ENCODE results near the gene HILPDA.

Gene HILPDA, protein sequence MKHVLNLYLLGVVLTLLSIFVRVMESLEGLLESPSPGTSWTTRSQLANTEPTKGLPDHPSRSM

DNA sequence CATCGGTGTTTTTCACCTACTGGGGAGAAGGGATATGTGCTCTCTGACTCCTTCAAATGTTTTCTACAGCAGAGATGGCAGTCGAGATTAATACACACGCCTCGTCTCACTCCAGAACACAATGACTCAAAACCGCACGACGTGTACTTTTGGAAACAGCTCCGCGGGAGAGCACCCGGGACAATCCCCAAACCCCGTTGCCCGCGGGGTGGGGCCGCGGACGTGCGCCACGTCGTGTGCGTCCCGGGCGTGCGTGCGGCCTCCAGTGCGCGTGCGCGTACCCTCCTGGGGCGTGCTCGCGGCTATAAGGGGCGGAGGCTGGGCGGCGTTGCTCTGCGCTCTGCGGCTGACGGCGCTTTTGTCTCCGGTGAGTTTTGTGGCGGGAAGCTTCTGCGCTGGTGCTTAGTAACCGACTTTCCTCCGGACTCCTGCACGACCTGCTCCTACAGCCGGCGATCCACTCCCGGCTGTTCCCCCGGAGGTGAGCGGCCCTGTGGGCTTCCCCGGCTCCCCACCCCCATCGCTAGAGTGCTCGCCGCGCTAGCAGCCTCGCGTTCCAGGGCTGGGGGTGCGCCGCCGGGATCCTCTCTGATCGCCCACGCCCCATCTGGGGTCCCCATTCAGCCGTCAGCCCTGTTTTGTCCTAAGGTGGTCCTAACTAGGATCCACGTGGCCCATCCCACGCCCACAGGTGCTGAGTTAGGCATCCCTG is at the start of gene HILPDA:
Gene HILPDA, plus strand, starts transcription at position 336 of the 712 bp plus-strand sequence. CDS start 1,391 bp downstream, outside the sequence.
- DNase-seq (ENCODE audit: low spot score), result peak; percentile 94

DNA sequence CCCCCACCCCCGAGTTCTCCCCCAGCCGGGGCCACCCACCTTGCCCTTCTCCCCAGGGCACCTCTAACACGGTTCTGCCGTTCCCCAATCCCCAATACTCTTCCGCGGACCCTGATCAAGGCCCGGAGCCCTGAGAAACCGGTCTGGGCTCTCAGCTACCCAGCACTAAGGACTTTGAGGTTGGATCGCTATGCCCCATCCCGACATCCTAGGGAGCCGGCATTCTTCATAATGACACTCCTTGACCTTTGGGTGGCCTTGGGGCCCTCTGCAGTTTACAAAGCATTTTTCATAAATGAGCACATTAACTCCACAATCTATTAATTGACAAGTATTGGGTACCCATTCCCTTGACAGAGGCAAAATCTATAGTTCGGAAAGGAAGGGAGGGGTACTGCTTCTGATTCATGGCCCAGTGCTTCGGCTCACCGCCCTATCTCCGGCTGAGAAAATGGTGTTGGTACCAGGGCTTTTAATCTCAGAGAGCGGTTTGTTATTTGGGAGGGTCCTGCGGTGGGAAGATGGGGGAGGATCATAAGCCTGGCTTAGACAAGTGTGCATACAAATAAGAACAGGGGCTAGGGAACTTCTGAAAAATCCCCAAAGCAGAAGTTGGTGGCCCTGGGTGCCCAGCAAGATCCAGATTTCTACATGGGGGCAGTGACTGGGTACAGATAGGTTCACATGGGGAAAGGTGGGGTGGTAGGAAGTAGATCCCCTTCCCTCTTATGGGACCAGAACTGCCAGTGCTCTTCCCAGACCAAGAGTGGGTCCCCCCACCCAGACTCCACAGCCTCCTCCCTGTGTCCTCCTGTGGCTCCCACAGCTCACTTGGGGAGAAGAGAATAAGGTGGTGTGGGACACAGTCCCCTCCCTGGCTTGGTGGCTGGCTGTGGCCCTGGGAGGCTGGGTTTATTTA is 49.1 kb upstream of the HILPDA start:
- no peak for DNase-seq (ENCODE audit: low spot score)

DNA sequence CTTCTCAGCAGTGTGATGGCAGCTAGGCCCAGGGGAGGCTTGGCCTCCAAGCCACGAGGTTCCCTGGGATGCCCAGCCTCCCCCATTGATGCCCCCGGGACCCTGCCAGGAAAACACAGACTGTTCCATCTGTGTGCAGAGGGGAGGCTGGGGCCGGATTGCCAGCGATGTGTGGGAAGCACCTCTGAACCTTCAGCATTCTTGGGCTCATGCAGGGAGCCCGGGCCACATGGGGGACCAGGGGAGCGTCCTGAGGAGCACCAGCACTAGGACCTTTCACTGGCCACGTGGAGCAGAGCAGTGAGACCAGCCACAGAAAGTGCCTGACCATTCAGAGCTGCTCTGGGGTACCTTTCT is 48.5 kb upstream of the HILPDA start:
- DNase-seq (ENCODE audit: low spot score), result no peak

DNA sequence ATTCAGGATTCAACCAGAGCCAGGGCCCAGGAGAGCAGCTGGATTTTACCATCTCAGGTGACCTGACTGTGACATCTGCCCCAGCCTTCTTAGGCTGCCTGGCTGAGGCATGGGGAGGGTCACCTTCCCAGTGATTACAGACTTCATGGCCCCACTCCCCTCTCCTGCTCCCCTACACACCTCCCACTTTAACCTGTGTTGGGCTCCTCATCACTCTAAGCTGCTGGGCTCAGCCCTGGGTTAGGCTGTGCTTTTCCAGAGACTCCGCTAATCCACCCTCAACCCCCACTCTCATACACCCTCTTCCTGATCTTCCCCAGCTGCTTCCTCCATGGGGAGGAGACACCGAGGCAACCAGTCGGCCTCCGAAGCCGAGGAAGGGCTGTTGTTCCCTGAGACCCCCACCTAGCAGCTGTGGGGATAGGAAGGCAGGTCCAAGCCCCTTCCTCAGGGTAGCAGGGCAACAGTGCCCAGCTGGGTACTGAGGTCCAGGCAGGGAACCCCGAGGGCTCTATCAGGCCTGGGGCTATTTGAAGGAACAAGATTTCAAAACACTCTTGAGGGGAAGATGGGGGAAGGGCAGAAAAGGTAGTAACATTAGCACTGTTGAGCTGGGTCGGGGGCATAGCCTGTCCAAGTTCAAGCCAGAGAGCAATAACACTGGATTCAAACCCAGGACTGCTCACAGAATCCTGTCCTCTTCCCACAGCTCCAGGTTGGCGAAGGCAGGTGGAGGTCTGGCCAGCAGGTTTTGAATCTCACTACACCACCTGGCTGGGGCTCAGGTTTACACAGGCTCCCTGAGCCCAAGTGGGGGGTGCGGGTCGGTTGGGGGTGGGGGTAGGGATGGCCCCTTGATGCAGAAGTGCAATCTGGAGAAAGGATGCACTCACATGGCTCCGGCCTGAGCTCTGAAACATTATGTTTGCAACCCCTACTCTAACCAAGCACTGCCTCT is 47.6 kb upstream of the HILPDA start:
- DNase-seq (ENCODE audit: low spot score), result no peak

DNA sequence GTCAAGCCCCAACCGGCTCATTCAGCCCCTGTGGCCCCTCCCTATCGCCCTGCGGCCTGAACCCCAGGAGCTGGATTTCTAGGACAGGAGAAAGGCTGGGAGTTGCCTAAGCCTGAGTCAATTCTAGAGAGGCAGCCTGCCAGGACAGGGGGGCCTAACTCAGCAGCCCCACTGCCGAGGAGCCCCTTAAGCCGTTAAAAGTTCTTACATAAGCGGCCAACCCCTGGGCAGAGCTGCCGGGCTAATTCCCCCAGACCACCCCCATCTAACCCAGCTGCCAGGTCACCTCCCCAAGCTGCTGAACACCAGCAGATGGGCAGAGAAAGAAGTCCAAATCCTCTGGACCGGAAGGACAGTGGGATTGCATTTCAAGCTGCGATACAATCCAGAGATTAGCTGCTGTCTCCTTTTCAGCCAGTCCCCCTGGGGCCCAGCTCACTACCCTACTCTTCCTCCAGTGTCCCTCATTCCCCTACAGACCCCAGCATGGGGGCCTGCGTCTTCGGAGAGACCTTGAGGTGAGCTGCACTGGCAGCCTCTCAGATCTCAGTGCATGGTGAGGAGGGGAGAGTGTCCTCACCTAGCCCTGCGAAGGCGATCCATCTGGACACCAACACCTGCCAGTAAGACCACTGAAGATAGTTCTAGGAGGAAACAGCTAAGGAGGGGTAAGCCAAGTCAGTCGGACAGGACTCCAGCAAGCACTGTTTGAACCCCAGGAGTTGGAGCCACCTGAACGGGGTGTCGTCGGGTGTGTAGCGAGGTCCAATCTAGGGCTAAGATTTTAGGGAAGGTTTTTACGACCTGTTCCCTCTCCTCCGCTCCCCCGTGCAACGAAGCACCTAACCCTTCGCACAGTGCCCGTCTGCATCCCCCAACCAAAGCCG is 46.7 kb upstream of the HILPDA start:
- no peak for DNase-seq (ENCODE audit: low spot score)

DNA sequence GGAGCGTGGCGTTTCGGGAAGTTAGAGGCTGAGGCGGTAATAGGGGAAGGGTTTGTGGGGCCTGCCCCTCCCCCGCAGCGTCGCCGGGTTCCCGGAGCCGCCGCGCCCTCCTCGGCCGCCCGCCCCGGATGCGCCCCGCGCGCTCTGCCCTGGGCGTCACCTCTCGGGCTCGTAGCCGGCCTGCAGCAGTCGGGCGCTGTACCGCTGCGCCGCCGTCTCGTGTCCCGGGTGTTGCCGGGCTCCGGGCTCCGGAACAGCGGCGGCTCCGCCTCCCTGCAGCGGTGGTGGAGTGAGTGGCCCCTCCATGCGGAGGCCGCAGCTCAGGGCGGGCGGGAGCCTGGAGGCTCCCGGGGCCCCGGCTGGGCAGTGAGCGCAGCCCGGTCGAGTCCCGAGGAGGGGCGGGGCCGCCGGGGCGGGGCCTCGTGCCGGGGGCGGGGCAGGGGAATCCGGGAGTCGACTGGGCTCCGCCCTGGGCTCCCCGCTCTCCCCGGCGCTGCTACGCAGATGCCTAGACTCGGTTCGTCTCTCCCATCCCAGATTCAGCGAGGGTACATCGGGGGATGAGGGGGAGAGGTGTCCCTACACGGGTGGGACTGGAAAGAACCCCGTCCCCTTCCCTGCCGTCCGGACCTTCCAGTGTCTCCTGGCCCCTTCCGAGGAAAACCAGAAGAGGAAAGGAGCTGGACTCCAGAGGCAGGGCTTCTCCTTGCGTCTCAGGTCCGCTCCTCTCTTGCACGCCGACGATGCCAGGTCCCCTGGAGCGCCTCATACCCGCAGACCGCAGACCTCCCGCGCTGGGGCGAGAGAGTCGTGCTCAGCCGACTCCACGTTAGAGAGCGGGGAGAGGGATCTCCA is 45.9 kb upstream of the HILPDA start, which contains the start of gene IMPDH1:
Gene IMPDH1, minus strand, starts transcription at position 387 of the 855 bp plus-strand sequence. Its CDS starts 81 bp downstream, at position 306.
- DNase-seq (ENCODE audit: low spot score), result peak; percentile 96

DNA sequence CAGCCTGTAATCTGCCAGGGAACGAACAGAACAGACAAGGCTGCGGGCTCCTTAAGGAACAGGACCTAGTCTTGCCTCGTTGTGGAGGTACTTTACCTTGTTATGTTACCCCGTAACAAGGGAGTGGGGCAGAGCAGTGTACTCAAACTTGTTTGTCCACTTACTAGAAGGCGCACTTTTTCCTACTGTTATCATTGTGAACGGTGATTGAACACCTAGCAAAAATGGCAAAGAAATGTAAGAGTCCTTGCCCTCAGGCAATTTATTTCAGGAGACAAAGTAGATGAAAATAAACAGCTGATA is 45.3 kb upstream of the HILPDA start:
- no peak for DNase-seq (ENCODE audit: low spot score)

DNA sequence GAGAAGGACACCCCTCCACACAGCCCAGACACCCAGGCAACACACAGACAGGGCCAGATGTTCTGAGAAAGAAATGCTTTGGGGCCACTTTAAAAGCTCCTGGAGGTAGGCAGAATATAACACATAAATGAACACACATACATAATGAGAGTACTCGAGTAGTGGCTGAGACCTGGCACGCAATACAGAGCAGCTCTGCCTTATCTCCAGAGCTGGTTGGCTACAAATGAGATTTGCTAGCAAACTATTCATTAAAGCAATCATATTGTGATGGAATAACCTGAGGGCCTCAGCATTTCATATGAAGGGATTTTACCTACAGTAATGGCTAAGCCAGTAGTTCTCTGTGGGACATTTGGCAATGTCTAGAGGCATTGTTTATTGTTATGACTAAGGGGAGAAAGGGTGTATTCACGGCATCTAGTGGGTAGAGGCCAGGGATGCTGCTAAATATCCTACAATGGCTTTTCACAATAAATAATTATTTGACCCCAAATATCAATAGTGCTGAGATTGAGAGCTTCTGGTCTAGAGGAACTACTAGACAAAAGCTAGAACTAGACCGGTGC is 40.4 kb upstream of the HILPDA start:
- DNase-seq (ENCODE audit: low spot score), result no peak

DNA sequence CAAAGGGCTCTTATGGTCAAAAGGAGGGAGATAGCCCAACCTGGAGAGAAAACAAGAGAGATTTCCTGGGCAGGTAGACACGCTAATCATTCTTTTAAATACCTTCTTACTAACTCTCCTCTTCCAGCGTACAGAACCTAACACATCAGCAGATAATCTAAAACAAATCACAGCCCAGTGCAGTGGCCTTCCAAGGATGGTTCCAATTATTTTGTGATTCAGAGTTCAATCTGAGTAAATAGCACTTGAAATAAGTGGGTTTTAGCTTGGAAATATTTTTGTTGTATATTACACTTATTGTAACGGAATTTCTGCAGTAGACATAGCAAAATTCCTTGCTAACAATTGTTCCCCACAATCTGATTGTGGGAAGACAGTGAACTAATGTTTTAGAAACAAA is 38.6 kb upstream of the HILPDA start:
- DNase-seq (ENCODE audit: low spot score), result no peak

DNA sequence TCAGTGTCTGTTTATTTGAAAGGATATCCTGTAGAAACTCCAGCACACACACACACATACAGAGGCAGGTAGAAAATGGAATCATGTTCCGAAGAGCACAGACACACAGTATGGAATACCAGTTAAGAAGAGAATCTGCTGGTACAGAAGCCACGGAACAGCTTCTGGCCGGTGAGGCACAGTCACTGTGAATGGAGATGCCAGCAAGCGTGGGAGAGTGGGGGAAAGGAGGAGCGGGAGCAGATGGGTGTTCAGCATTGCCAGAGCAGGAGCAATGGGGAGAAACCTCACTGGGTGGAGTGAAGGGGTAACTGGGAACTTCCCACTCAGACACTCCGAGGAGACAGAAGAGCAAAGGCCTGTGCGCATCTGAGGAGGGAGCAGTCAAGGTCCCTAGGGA is 36.4 kb upstream of the HILPDA start:
- no peak for DNase-seq (ENCODE audit: low spot score)

DNA sequence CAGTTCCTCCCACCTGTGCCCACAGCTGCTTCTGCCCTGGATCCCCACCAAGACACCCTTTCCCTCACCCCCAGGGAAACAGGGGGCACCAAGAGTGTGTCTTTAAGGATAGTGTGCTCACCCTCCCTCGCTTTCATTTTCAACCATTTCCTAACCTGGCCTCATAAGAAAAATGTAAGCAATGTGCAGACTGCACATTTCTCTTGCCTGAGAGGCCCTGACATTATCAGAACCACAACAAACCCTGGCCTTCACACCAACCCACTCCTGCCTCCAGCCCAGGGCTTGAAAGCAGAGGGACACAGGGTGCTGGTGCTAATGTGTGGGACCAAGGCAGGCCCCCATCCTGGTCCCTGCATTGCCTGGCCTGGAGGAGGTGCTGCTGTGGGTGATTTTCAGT is 34.9 kb upstream of the HILPDA start:
- DNase-seq (ENCODE audit: low spot score), result no peak

DNA sequence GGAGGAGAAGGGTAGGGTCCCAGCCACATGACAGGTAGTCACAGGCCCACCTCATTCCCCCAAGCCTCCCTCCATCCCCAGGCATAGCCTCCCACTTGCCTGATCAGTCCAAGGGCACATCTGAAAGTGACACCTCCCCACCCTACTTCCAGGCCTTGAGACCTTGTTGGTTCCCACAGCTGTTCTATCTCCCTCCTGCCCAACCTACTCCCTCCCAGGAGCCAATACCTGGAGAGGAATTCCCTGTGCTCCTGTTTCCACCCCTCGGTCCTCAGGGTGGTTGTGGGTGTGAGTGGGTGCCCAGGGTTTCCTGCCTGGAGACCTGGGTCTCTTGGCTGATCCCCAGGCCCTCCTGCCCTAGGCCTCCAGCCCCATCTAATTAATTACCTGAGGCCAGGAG is 34.3 kb upstream of the HILPDA start:
- DNase-seq (ENCODE audit: low spot score), result no peak

DNA sequence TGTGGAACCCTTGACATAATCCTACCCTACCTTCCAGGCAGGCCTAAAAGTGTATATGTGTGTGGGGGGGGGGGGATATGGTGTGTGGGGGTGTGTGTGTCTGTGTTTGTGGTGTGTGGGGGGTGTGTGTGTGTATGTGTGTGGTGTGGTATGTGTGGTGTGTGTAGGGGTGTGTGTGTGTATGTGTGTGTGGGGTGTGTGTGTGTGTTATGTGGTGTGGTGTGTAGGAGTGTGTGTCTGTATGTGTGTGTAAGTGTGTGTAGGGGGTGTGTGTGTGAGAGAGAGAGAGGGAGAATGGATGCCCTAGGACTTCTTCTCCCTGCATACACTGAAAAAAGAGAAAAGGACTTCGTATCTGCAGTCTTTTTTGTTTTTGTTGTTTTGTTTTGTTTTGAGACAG is 33.6 kb upstream of the HILPDA start:
- DNase-seq (ENCODE audit: low spot score), result no peak

DNA sequence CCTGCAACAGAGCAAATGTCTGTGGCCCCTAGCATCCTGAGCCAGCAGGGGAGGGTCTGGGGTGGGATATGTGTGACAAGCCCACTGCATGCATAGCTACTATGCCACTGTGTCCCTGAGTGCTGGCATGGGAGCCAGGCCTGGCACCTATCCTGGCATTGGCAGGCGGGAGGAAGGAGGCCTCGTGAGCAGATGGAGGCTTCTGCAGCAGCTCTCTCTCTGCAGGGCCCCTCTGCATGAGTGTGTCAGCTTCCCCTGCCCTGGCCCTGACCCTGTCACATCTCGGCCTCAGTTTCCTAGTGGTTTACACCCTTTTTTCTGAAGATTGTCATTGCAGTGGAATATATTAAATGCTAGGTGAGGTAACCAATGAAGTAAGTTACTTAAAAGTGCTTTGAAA is 32.8 kb upstream of the HILPDA start:
- no peak for DNase-seq (ENCODE audit: low spot score)

DNA sequence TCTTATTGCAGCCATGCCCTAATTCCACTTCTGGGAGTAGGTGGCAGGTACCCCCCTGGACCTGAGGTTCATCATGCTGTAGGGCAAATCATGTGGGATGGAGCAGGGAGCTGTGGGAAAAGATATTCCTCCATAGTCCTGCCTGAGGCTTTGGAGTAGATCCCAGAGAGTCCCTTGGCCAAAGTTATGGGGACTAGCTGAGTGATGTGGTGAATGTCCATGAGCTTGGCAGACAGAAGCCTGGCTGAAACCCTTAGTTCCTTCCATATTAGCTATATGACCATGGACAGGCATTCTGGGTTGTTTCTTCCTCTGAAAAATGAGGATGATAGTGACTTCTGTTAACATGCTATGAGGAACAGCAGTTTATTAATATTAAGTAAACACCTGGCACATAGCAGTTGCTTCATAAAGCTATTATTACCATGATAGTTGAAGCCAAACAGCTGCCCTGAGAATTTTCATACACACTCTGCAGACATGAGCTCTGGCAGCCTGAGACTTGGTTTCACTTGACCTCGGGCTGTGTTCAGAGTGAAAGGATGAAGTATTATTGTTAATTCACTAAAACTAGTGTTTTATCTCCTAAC is 30.9 kb upstream of the HILPDA start:
- no peak for DNase-seq (ENCODE audit: low spot score)

DNA sequence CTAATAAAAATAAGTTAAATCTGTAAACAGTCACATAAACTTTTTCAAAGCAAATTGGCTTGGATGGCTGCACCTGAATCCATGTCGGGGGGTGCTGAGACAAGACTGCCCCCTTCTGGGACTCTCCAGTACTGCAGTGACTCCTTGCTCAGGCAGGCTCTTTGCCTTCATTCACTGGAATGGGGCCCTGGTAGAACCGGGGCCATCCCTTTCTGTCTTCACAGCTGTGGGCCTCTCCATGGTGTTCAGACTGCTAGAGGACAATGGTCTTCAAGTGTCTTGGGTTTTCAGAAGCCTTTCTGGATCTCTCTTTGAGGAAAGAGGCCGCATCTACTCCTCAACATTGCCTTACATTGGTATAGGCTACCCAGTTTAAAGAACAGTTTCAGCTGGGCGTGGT is 29.8 kb upstream of the HILPDA start:
- peak; percentile 69 for DNase-seq (ENCODE audit: low spot score)

DNA sequence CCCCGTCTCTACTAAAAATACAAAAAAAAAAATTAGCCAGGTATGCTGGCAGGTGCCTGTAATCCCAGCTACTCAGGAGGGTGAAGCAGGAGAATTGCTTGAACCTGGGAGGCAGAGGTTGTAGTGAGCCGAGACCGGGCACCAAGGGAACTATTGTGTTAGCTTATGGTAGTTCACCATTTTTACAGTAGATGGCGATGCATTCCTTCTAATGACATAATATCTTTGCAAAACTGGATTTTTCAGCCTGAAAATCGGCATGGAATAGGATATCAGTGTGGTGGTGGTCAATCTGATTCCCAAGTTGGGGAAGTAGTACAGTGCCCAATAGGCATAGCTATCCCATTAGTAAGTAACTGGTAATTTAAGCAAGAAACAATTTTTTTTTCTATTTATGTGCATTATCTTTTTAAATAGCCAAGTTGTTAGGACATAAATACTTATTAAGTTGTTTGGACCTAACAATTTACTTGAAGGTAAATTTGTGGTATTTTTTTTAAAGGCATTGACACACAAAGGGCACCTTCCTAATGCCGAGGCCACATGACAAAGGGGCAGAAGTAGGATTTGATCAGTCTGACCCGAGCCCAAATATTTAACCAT is 28.3 kb upstream of the HILPDA start:
- no peak for DNase-seq (ENCODE audit: low spot score)

DNA sequence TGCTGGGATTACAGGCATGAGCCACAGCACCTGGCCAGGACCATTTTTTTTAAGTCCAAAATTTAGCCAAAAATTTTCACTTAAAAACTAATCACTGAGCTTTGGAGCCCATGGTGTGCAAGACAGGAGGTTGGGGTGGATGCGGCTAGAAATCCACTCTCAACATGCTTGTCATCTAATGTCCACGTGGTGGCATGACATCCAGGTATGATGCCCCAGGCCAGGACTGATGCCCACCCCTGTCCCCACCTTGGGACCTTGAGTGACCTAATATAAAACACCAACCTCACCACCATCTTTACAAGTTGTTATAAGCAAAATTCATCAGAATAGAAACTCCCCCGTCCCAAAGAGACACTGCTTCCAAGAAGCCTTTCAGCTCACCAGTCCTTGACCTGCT is 25.5 kb upstream of the HILPDA start:
- DNase-seq (ENCODE audit: low spot score), result no peak

DNA sequence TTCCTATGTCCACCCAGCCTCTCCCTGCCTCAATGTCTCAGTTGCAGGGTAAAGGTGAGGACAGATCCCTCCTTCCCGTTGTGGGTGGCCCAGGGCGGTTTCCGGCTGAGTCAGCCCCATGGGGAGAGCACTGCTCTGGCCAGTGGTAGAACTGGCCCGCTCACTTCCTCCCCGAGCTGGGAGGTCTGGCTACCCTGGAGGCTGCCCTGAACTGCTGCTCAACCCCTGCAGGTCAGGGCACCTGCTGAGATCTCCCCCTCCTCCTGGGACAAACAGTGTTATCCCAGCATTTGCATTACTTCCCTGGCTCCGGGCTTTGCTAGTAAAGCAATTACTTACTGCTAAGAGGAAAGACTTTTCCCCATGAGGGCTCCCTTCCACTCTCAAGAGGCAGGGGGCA is 24.5 kb upstream of the HILPDA start:
- DNase-seq (ENCODE audit: low spot score), result no peak

All from HuH-7.5 (cell line).